Putamen (tissue), 1 donor: ENCODE measurements around the gene HSFX1.
"Not testable (repeated sequence)": the region's sequence is repeated elsewhere in the genome, so short reads cannot be mapped to it uniquely, and the experiment has no call there.

Experiments
- DNase-seq: peaks from one replicate; pipeline ENCODE4 v3.0.0-alpha.2; 2016; ENCODE audit warnings: low spot score

The HSFX1 gene

DNA sequence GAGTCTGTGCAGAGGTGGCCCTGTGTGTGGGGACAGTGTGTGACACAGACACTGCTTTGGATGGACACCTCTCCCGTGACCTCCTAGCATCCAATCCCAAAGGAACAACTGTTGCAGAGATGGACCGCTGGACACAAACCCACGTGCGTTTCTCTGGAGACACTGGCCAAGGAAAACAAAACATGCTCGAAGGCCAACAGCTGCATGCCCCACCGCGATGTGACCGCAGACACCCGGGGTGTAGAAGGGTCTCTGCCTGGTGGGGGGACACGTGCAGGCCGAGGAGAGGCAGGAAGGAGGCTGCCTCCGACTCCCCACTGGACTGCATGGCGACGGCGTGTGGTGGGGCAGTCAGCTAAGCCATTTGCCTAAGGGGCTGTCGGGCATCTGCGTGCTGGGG, at the start of gene HSFX1:
Gene HSFX1, plus strand, starts transcription at position 301 of the 400 bp plus-strand sequence. CDS start 614 bp downstream, outside the sequence.
- DNase-seq, result not testable (repeated sequence)

- not testable (repeated sequence) for DNase-seq
These were observed 46.6 kb upstream of the HSFX1 start for GRCh38 chrX:149727308-149727707.

DNA sequence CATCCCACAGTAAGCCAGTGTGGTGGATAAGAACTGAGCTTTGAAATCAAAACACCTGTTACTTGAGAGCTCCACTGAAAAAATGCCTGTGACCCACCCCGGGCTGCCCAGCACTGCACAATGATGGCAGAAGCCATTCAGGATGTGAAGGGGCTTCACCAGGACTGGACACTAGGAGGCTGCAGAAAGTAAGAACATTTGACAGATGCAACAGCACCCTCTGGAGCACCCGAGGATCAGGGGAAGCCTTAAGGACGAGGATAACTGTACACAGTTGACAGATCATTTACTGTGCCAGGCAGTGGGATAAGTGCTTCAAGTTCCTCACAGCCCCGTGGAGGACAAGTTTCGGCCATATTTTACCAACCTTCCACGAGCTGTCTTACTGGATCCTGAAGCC, 31.6 kb upstream of the HSFX1 start:
- not testable (repeated sequence) for DNase-seq

GRCh38 chrX:149746390-149747007, 27.4 kb upstream of the HSFX1 start:
- DNase-seq, result not testable (repeated sequence)

DNA sequence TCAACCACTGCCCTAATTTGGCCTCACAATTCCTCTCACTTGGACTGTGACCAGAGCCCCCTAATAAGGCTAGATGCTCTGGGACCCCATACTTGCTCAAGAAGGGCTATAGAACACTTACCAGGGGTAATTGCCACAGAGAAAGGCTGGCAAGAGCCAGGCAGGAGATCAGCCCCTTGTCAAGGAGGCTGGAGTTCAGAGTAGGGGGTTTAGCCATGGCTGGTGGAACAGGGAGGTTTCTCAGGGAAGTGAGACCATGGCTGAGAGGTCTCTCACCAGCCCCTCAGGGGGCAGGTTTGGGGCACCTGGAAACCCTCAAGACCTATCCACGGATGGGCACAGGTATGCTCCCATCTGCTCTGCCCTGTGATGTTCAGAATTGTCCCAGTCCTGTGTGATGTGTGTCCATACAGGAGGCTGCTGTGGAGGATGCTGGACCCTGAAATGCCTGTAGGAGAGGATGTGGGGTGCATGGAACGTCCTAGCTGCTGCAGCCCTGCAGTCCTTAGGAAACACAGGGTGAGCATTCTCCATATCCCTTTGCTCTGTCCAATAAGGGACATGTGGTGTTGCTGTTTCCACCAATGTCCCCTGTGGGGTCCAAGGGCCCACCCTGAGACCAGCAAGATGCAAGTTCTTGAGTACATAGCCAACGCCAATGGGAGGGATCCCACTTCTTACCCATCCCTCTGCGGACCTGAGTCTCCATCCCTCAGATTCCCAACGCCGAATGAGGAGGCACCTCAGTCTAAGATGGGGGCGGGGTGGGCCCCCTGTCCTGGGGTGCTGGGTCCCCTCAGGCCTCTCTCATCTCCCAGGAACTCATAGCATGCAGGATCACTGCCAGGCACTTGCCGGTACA, 16.4 kb upstream of the HSFX1 start:
- DNase-seq, result no peak

DNA sequence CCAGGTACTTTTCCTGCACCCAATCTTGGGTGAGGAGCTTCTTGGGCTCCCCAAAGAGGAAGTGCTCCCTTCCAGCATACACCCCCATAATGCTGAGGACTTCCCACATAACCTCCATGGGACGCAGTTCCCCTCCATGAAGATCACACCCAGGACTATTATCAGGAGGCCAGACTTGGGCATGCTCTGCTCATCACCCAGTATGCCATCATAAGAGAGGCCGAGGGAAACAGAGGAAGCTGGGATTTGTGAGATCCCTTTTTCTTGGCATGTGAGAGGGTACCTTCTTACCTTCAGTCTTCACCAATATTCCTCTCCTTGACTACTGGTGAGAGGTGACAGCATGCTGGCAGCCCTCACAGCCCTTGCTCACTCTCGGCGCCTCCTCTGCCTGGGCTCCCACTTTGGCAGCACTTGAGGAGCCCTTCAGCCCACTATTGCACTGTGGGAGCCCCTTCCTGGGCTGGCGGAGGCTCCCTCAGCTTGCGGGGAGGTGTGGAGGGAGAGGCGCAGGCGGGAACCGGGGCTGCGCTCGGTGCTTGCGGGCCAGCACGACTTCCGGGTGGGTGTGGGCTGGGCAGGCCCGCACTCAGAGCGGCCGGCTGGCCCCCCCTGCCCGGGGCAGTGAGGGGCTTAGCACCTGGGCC, 15.7 kb upstream of the HSFX1 start:
- no peak for DNase-seq

GRCh38 chrX:149758715-149759078, 15.2 kb upstream of the HSFX1 start:
- not testable (repeated sequence) for DNase-seq

DNA sequence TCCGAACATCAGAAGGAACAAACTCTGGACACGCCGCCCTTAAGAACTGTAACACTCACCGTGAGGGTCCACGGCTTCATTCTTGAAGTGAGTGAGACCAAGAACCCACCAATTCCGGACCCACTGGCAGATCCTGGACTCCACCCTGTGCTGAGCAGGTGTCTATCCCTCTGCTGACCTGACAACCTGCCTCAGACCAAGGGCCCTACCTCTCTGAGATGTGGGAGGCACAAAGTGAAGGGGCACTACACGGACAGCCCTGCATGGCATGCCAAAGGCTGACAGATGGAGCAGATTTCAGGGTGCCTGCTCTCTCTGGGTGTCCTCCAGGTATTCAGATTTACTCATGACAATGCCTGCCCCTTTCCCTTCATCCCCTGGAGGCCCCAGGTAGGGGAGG, 14.0 kb upstream of the HSFX1 start:
- DNase-seq, result no peak

- DNase-seq, result no peak
These were observed 12.9 kb upstream of the HSFX1 start for GRCh38 chrX:149760965-149761364.

DNA sequence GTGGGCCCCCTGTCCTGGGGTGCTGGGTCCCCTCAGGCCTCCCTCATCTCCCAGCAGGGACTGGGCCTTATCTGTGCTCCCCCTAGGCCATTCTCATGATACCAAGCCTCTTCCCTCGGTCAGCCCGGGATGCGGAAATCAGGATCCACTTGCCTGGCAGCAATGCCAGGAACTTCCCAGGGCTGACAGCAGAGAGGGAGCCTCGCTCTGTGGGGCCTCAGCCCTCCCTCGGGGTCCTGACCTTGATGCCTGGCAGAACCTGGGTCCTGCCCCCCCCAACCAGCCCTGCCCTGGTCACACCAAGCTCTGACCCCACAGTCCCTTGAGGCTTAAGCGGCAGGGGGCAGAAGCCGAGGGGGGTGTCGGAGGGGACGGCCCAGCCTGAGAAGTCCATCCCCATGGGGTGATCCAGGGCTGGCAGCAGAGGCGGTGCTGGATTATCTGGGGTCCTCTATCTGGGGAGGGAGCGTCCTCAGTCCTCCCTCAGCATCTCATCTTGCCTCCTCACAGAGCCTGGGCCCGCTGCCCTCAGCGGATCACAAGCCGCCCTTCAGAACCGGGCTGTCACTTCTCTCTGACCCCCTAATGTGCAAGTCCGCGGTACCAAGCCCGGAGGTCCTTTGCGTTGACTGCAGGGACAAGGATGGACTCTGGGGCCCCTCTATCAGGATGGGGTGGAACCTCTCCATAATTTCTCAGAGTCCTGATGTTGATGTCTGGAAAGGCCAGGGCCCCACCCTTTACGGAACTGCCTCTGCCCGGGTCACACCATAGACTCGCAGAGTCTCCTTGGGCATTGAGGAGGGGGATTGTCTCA, 11.8 kb upstream of the HSFX1 start:
- DNase-seq, result not testable (repeated sequence)

GRCh38 chrX:149762696-149763614, 10.9 kb upstream of the HSFX1 start:
- no peak for DNase-seq

- not testable (repeated sequence) for DNase-seq
These were observed 3.5 kb upstream of the HSFX1 start for GRCh38 chrX:149770344-149770743.

- not testable (repeated sequence) for DNase-seq
These were observed 842 bp upstream of the HSFX1 start for GRCh38 chrX:149773026-149773425.

GRCh38 chrX:149777999-149778398, 4.1 kb downstream of the HSFX1 start:
- not testable (repeated sequence) for DNase-seq

- DNase-seq, result not testable (repeated sequence)
These were observed 7.9 kb downstream of the HSFX1 start, which contains the start of gene MAGEA9 for GRCh38 chrX:149781727-149782126. MAGEA9 (plus strand) TSS chrX:149781930; CDS start chrX:149786211, 4,281 bp downstream.

DNA sequence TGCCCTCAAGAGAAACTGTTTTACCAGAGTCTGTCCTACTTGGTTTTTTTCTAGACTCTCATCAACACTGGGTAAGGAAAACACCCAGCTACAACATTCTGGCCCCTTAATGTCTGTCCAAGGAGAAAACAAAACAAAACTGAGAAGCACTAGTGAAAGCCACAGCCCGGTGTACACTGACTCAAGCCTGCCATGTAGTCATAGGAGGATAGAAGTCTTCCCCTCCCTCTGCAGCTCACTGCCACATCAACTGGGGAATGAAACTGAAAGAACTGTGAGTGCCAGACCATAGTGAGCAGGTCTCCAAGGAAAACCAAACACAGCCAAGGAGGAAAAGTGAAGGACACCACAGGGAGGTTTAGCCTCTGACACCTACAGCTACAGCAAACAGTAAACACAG, 21.7 kb downstream of the HSFX1 start:
- not testable (repeated sequence) for DNase-seq

- DNase-seq, result no peak
These were observed 25.3 kb downstream of the HSFX1 start for GRCh38 chrX:149799095-149799714.

- no peak for DNase-seq
These were observed 26.1 kb downstream of the HSFX1 start for GRCh38 chrX:149799938-149800337.

DNA sequence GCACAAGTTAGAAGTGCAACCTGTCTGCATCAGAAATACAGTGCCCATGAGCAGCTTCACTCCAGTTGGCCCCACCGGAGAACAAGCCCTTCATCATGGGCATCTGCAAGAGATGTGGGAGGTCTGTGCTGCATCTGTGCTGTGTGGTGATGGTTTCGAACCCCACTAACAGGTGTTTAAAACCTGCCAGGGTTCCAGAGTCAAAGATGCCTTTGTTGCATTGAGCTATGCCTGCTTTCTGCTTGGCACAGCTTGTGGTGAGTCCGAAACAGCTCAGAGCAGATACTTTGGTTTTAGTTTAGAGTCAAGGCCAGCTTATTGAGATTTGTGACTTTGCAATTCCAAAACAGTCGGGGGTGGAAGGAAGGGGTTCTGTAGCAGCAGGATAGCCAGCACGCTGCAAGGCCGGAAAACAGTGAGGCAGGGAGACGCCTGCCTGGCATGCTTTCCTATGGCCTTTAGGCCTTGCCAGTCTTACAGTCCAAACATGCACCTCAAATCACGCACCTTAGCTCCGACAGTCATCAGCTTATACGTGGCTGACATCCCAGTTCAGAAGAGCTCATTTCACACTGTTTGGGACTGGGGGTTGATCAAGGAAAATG, 29.7 kb downstream of the HSFX1 start:
- no peak for DNase-seq

- DNase-seq, result no peak
These were observed 30.2 kb downstream of the HSFX1 start for GRCh38 chrX:149804102-149804501.
